GM12875 (cell line): ENCODE measurements around the gene G6PD.

Experiments used
- H3K4me3 ChIP-seq: one replicate; pipeline ENCODE4 v1.5.1; 2011; ENCODE audit warnings: low read depth, low read length, control low read depth
- CTCF ChIP-seq: IDR thresholded peaks from 2 replicates; pipeline ENCODE4 v1.5.1; 2011; ENCODE audit warnings: low read depth, mild to moderate bottlenecking, control low read depth, inconsistent platforms, low read length, moderate library complexity, borderline replicate concordance; ENCODE audit not compliant: insufficient read depth

G6PD gene

GRCh38 chrX:154489182-154489581 lies 57.5 kb downstream of the G6PD start:
- no peak for TF ChIP-seq CTCF
- H3K4me3 ChIP-seq, result peak overlapping the region; percentile 62

GRCh38 chrX:154488336-154489075 lies 58.1 kb downstream of the G6PD start:
- no peak overlapping the region for H3K4me3 ChIP-seq
- no peak for TF ChIP-seq CTCF

- no peak overlapping the region for H3K4me3 ChIP-seq
- no peak for TF ChIP-seq CTCF
Observed at GRCh38 chrX:154487518-154488290, 58.9 kb downstream of the G6PD start.

GRCh38 chrX:154486396-154487207 lies 60.0 kb downstream of the G6PD start, which contains the start of gene UBL4A:
UBL4A (minus strand) TSS chrX:154486615; CDS start chrX:154486584, 31 bp downstream.
- TF ChIP-seq CTCF, result no peak
- H3K4me3 ChIP-seq, result peak within 1 kb of the TSS; percentile 74

GRCh38 chrX:154486052-154486395 lies 60.6 kb downstream of the G6PD start:
- no peak for TF ChIP-seq CTCF
- H3K4me3 ChIP-seq, result peak overlapping the region; percentile 74

GRCh38 chrX:154485150-154486051 lies 61.2 kb downstream of the G6PD start:
- no peak for TF ChIP-seq CTCF
- H3K4me3 ChIP-seq, result peak overlapping the region; percentile 74
